DMS 273 (cell line): ENCODE results near the gene CEP85L.
"Not testable (repeated sequence)": the region's sequence is repeated elsewhere in the genome, so short reads cannot be mapped to it uniquely, and the experiment has no call there.

Experiments used
- DNase-seq: peaks from one replicate; lab custom pipeline; 2025; ENCODE audit not compliant: unreplicated experiment; lab: John Stamatoyannopoulos, UW

Gene CEP85L

GRCh38 chr6:118436482-118436881 is 214.9 kb downstream of the CEP85L start:
- DNase-seq = no peak

- DNase-seq = not testable (repeated sequence)
These were observed 217.2 kb downstream of the CEP85L start for GRCh38 chr6:118434147-118434546.

- not testable (repeated sequence) for DNase-seq
These were observed 230.1 kb downstream of the CEP85L start for GRCh38 chr6:118421312-118421711.

GRCh38 chr6:118419448-118420394 is 231.7 kb downstream of the CEP85L start:
- DNase-seq = no peak
